ENCODE measurements around the gene UNC80.

Gene UNC80

DNA sequence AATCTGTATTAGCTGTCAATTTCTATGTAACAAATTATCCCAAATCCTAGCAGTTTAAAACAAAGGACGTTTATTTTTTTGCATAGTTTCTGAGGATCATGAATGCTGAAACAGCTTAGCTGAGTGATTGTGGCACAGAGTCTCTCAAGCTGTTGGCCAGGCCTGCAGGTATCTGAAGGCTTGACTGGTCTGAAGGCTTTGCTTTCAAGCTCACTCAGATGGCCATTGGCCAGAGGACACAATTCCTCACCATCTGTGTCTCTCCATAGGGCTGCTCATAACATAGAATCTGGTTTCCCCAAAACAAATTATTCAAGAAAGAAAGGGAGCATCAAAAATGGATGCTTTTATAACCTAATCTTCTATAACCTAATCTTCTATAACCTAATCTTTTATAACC is 33.7 kb downstream of the UNC80 start:
- no peak for DNase-seq (ENCODE audit: low read depth)
- H3K4me3 ChIP-seq (ENCODE audit: low read depth, low read length): no peak overlapping the region
- TF ChIP-seq, protein P1, sequence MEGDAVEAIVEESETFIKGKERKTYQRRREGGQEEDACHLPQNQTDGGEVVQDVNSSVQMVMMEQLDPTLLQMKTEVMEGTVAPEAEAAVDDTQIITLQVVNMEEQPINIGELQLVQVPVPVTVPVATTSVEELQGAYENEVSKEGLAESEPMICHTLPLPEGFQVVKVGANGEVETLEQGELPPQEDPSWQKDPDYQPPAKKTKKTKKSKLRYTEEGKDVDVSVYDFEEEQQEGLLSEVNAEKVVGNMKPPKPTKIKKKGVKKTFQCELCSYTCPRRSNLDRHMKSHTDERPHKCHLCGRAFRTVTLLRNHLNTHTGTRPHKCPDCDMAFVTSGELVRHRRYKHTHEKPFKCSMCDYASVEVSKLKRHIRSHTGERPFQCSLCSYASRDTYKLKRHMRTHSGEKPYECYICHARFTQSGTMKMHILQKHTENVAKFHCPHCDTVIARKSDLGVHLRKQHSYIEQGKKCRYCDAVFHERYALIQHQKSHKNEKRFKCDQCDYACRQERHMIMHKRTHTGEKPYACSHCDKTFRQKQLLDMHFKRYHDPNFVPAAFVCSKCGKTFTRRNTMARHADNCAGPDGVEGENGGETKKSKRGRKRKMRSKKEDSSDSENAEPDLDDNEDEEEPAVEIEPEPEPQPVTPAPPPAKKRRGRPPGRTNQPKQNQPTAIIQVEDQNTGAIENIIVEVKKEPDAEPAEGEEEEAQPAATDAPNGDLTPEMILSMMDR (IDR thresholded peaks at IDR 0.05; ENCODE audit: low read depth, low read length, missing control alignments): no peak

DNA sequence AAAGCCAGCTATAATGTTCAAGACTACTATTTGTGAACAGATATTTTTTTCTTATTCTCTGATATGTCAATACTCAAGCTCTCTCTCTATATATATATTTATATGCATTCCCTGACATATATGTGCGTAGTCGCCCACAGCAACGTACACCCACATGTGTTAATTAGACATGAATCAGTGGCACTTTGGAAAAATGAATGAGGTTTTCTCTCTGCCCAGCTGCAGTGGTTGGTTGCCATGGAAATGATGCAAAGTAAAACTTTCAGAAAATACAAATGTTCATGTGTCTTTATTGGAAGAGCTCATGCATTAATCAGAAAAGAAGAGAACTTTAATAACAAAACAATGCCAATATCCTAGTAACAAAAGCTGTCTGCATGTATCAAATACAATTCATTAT is 34.7 kb downstream of the UNC80 start:
- TF ChIP-seq, protein P1 (IDR thresholded peaks at IDR 0.05; ENCODE audit: low read depth, low read length, missing control alignments): no peak
- DNase-seq (ENCODE audit: low read depth): no peak
- H3K4me3 ChIP-seq (ENCODE audit: low read depth, low read length): no peak overlapping the region

DNA sequence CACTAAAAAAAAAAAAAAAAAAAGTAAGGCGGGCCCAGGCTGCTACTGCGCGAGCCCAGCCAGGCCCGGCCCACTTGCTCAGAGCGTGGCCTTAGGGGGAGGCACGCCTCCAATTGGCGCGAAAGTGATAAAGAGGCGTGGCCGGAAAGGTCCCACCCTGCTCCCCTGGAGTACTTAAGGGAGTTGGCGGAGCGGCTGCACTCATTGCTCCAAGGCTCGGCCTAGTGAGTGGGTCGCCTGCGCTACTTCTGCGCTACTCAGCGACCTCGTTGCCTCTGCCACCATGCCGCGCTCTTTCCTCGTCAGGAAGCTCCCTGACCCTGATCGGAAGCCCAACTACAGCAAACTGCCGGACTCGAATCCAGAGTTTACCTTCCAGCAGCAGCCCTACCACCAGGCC is 36.9 kb downstream of the UNC80 start:
- TF ChIP-seq, protein P1 (IDR thresholded peaks at IDR 0.05; ENCODE audit: low read depth, low read length, missing control alignments): no peak
- no peak overlapping the region for H3K4me3 ChIP-seq (ENCODE audit: low read depth, low read length)
- DNase-seq (ENCODE audit: low read depth): no peak

- DNase-seq (ENCODE audit: low read depth): no peak
- no peak overlapping the region for H3K4me3 ChIP-seq (ENCODE audit: low read depth, low read length)
- TF ChIP-seq, protein P1 (IDR thresholded peaks at IDR 0.05; ENCODE audit: low read depth, low read length, missing control alignments): no peak
Measured at GRCh38 chr2:209809256-209809655, 37.6 kb downstream of the UNC80 start.

DNA sequence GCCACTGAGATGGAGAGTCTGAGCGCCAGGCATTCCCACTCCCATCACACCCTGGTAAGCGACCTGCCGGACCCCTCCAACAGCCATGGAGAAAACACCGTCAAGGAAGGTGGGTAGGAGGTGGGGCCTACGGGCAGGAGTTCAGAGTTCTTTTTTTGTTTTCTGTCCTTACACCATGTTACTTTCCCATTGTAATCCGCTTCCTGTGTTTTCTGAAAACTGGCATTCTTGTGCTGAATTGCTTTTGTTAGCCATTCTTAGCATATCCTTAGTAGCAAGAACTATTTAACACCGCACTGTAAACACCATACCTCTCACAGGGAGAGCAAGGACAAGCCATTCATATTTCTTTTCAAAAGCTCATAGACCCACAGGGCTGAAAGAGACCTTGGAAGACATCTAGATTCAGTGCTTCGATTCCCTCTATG is 46.2 kb downstream of the UNC80 start:
- H3K4me3 ChIP-seq (ENCODE audit: low read depth, low read length): no peak overlapping the region
- TF ChIP-seq, protein P1 (IDR thresholded peaks at IDR 0.05; ENCODE audit: low read depth, low read length, missing control alignments): no peak
- no peak for DNase-seq (ENCODE audit: low read depth)

GRCh38 chr2:209818939-209819338 is 47.3 kb downstream of the UNC80 start:
- no peak for DNase-seq (ENCODE audit: low read depth)
- no peak overlapping the region for H3K4me3 ChIP-seq (ENCODE audit: low read depth, low read length)
- TF ChIP-seq, protein P1 (IDR thresholded peaks at IDR 0.05; ENCODE audit: low read depth, low read length, missing control alignments): no peak

- H3K4me3 ChIP-seq (ENCODE audit: low read depth, low read length): no peak overlapping the region
- DNase-seq (ENCODE audit: low read depth): no peak
- TF ChIP-seq, protein P1 (IDR thresholded peaks at IDR 0.05; ENCODE audit: low read depth, low read length, missing control alignments): no peak
Measured at GRCh38 chr2:209821806-209822205, 50.2 kb downstream of the UNC80 start.

All from GM12864 (cell line).